Measurements from ENCODE around the gene MTCL1. TPM values are rescaled to one million over a fixed set of nuclear protein-coding genes. Genes with fewer than 3 reads are reported as not detected.

The MTCL1 gene
- total and polyA plus RNA-seq, 2 experiments from 2014 or later = 10.6 to 19.7 TPM

DNA sequence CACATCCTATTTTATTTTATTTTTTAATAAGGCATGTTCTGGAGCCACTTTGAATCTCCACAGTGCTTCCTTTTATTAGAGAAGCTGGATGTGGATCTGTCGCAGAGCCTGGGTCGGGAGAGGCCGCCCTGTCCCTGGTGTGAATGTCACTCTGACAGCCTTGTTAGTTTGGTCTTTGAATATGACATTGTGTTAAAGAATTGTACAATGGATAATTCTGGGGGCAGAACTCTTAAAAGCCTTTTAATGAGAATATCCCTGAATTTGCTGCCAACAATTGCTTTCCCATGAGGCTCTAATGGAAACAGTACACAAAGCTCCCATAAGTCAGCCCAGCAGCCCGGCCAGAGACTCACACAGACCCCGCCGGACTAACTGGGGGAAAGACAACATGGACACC is 82.4 kb downstream of the MTCL1 start:
- DNase-seq (ENCODE audit: low spot score) = no peak
- Histone ChIP-seq H3K36me3 (replicated peaks; ENCODE audit: insufficient read depth, low read depth) (no peaks in the 10 kb centered on the region), H3K4me1 (ENCODE audit: insufficient read depth) (peaks cover 30% of the 10 kb centered on the region), H3K79me2 (no peaks in the 10 kb centered on the region), H3K4me2 (no peak overlapping the region), H2AFZ (no peak overlapping the region), H3K9me3 (ENCODE audit: low read depth) (no peaks in the 10 kb centered on the region), H3K27me3 (no peaks in the 10 kb centered on the region), H4K20me1 (ENCODE audit: insufficient read depth, poor library complexity, severe bottlenecking) (no peaks in the 10 kb centered on the region), H3K27ac (peak overlapping the region; percentile 95), H3K4me3 (no peak overlapping the region), H3K9me2 (replicated peaks; ENCODE audit: insufficient read depth) (no peaks in the 10 kb centered on the region)
- TF ChIP-seq EZH2 (IDR thresholded peaks at IDR 0.05; ENCODE audit: borderline replicate concordance) (no peak), EZH2phosphoT487 (IDR thresholded peaks at IDR 0.05; ENCODE audit: low read depth, severe bottlenecking, unreplicated experiment) (no peak)
- TF ChIP-seq, protein P1, sequence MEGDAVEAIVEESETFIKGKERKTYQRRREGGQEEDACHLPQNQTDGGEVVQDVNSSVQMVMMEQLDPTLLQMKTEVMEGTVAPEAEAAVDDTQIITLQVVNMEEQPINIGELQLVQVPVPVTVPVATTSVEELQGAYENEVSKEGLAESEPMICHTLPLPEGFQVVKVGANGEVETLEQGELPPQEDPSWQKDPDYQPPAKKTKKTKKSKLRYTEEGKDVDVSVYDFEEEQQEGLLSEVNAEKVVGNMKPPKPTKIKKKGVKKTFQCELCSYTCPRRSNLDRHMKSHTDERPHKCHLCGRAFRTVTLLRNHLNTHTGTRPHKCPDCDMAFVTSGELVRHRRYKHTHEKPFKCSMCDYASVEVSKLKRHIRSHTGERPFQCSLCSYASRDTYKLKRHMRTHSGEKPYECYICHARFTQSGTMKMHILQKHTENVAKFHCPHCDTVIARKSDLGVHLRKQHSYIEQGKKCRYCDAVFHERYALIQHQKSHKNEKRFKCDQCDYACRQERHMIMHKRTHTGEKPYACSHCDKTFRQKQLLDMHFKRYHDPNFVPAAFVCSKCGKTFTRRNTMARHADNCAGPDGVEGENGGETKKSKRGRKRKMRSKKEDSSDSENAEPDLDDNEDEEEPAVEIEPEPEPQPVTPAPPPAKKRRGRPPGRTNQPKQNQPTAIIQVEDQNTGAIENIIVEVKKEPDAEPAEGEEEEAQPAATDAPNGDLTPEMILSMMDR (IDR thresholded peaks at IDR 0.05; ENCODE audit: poor library complexity) = no peak
- WGBS (ENCODE audit: low lambda C conversion rate, missing lambda C conversion rate) = 88% methylated on average over 6 of the region's 6 CpGs

DNA sequence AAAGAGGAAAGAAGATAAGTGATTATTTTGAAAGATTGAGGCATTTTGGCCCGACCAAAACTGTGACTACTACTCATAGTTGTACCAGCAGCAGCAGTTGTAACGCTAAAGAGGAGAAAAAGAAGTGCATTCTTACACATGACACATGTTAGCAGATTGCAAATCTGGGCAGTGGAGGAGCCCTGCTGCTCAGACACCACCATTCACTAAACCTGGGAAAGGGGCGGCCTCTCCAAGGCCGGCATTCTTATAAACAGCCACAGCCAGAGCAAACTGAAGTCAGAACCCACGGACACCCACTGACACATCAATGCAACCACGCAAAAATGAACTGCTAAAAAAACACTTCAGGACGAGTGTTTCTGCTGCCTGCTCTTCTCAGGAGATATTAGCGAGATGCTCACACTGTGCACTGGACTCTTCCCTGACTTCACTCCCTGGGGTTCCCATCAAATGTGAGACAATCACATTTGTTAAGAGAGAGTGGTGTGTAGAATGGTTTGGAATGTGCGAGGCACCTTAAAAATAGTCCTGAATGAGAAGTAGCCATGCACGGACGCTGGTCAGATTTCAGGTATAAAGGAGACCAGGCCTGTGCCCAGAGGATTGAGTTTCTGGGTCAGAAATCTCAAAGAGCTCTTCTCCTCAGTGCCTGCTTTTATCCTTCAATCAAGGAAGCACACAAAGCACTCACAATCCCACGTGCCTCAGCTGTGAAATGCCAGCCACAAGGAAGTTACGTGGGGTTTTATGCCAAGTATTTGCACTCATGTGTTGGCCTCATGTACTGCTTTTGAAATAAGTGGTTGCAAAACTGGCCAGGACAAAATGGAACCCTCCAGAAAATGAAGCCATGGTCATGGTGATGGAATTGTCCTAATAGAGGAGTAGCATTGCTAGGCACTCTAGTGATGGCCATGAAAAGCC is 83.4 kb downstream of the MTCL1 start:
- H3K79me2 ChIP-seq = no peaks in the 10 kb centered on the region

DNA sequence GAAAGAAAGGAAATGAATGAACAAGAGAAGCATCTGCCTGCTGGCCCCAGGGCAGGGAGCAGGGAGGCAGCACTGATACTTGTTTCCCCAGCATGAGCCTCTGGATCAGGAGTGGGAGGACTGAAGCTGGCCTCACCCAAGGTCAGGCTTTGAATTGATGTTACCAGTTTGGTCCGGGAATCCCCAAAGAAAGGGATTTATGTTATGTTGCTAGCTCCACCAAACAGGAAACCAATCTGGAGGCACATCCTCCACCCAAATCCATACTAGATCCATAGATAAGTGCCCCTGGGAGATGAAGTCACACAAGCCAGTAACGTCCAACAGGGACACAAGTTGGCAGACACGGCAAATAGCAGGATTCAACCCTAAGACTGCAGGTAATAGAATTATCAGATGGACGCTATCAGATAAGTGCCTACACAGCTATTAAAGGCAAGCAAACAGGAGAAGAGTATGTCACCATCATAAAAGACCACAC is 85.9 kb downstream of the MTCL1 start:
- WGBS (ENCODE audit: low lambda C conversion rate, missing lambda C conversion rate) = 55% methylated on average over 4 of the region's 4 CpGs
- no peaks in the 10 kb centered on the region for H4K20me1 ChIP-seq (ENCODE audit: insufficient read depth, poor library complexity, severe bottlenecking)
- no peak overlapping the region for H2AFZ ChIP-seq
- no peaks in the 10 kb centered on the region for H3K79me2 ChIP-seq
- H3K36me3 ChIP-seq (replicated peaks; ENCODE audit: insufficient read depth, low read depth) = no peaks in the 10 kb centered on the region
- peaks cover 49% of the 10 kb centered on the region for H3K4me1 ChIP-seq (ENCODE audit: insufficient read depth)
- no peak overlapping the region for H3K4me2 ChIP-seq
- H3K27me3 ChIP-seq = no peaks in the 10 kb centered on the region
- DNase-seq (ENCODE audit: low spot score) = no peak
- no peak overlapping the region for H3K4me3 ChIP-seq
- H3K9me3 ChIP-seq (ENCODE audit: low read depth) = no peaks in the 10 kb centered on the region
- peak overlapping the region; percentile 84 for H3K27ac ChIP-seq
- no peaks in the 10 kb centered on the region for H3K9me2 ChIP-seq (replicated peaks; ENCODE audit: insufficient read depth)
- TF ChIP-seq, protein P1 (IDR thresholded peaks at IDR 0.05; ENCODE audit: poor library complexity) = no peak
- TF ChIP-seq EZH2phosphoT487 (IDR thresholded peaks at IDR 0.05; ENCODE audit: low read depth, severe bottlenecking, unreplicated experiment) (no peak), EZH2 (IDR thresholded peaks at IDR 0.05; ENCODE audit: borderline replicate concordance) (no peak)

More for the DNA sequence above, 83.4 kb downstream of the MTCL1 start:
- no peaks in the 10 kb centered on the region for H4K20me1 ChIP-seq (ENCODE audit: insufficient read depth, poor library complexity, severe bottlenecking)
- H3K4me1 ChIP-seq (ENCODE audit: insufficient read depth) = peaks cover 39% of the 10 kb centered on the region
- no peaks in the 10 kb centered on the region for H3K36me3 ChIP-seq (replicated peaks; ENCODE audit: insufficient read depth, low read depth)
- no peak overlapping the region for H2AFZ ChIP-seq
- H3K9me2 ChIP-seq (replicated peaks; ENCODE audit: insufficient read depth) = no peaks in the 10 kb centered on the region
- 83% methylated on average over 13 of the region's 13 CpGs for WGBS (ENCODE audit: low lambda C conversion rate, missing lambda C conversion rate)
- H3K27ac ChIP-seq = peak overlapping the region; percentile 95
- no peaks in the 10 kb centered on the region for H3K9me3 ChIP-seq (ENCODE audit: low read depth)
- no peak overlapping the region for H3K4me2 ChIP-seq
- DNase-seq (ENCODE audit: low spot score) = no peak
- H3K27me3 ChIP-seq = no peaks in the 10 kb centered on the region
- no peak overlapping the region for H3K4me3 ChIP-seq
- TF ChIP-seq EZH2 (IDR thresholded peaks at IDR 0.05; ENCODE audit: borderline replicate concordance) (no peak), EZH2phosphoT487 (IDR thresholded peaks at IDR 0.05; ENCODE audit: low read depth, severe bottlenecking, unreplicated experiment) (no peak)
- TF ChIP-seq, protein P1 (IDR thresholded peaks at IDR 0.05; ENCODE audit: poor library complexity) = no peak

Measured in hepatocyte (in vitro differentiated cells).